Upper lobe of left lung (tissue), 6 donors: ENCODE measurements around the gene GLRA3. TPM values are rescaled to one million over a fixed set of nuclear protein-coding genes. Genes with fewer than 3 reads are reported as not detected.

ENCODE experiments used
- ATAC-seq, 2 donors: fragments of 200-7000 bp; cut with Tn5 transposase; one replicate each; pipeline ENCODE4 v1.9.1; 2022; ENCODE audit warnings: mild to moderate bottlenecking in 2 of 2, moderate library complexity in 2 of 2; ENCODE audit not compliant: low FRiP score in 2 of 2
- DNase-seq, 2 donors: peaks; one replicate each; pipeline ENCODE4 v3.0.0-alpha.2; 2019 to 2020
- H3K27ac ChIP-seq, 4 donors: fragments of 200-600 bp; sonication (generic); one replicate each; pipeline ENCODE4 v1.5.1; 2016 to 2019
- H3K27me3 ChIP-seq, 4 donors: fragments of 200-600 bp; sonication (generic); one replicate each; pipeline ENCODE4 v1.5.1; 2017 to 2019
- H3K36me3 ChIP-seq, 4 donors: fragments of 200-600 bp; sonication (generic); one replicate each; pipeline ENCODE4 v1.5.1; 2016 to 2019
- H3K4me1 ChIP-seq, 4 donors: fragments of 200-600 bp; sonication (generic); one replicate each; pipeline ENCODE4 v1.5.1; 2018 to 2019
- H3K4me3 ChIP-seq, 4 donors: fragments of 200-600 bp; sonication (generic); one replicate each; pipeline ENCODE4 v1.5.1; 2017 to 2019; ENCODE audit warnings: mild to moderate bottlenecking in 2 of 4, moderate library complexity in 1 of 4
- H3K9me3 ChIP-seq, 4 donors: fragments of 200-600 bp; sonication (generic); one replicate each; pipeline ENCODE4 v1.5.1; 2018 to 2019
- EP300 ChIP-seq, 4 donors: sonication (generic); formaldehyde crosslinking; IDR thresholded peaks; one replicate each; pipeline ENCODE4 v1.5.1; 2017; ENCODE audit warnings: antibody characterized with exemption in 4 of 4, control low read depth in 2 of 4
- POLR2A ChIP-seq, 4 donors: fragments of 450-650 bp; IDR thresholded peaks; one replicate each; pipeline ENCODE4 v1.5.1; 2016 to 2017; ENCODE audit warnings: antibody characterized with exemption in 4 of 4, mild to moderate bottlenecking in 2 of 4
- POLR2AphosphoS5 ChIP-seq, 2 donors: sonication (generic); formaldehyde crosslinking; IDR thresholded peaks; one replicate each; pipeline ENCODE4 v1.5.1; 2017; ENCODE audit warnings: antibody characterized with exemption in 2 of 2
- WGBS, 2 donors: methylation state at CpG; one replicate each; pipeline ENCODE4 v1.1.5; 2017 to 2018; 5-methylcytosine and 5-hydroxymethylcytosine counted together
- total RNA-seq, 6 donors: library from RNA; depleted of rRNA in 4 of 6; stranded (reverse); fragments of >200 nt in 4 of 6; gene quantifications; one replicate each; pipeline versions ENCODE4 v1.1.0 to v1.2.1, GENCODE V29; 2016 to 2021
- TF ChIP-seq, protein P1 (sequence below), 6 experiments: fragments of 450-650 bp in 4 of 6; fragments of 200-600 bp in 2 of 6; sonication (generic) in 2 of 6; IDR thresholded peaks; one replicate each; pipeline ENCODE4 v1.5.1; 2016 to 2019; ENCODE audit warnings: antibody characterized with exemption in 6 of 6
- donor health status: DM: no; HTN: no; CAD: no; lungs with moderate emphysema.
- donor health status: DM: no; HTN: yes; CAD: no; lungs with severe emphysema.

GLRA3 gene
- total RNA-seq, 6 donors from 2014 or later = 0.03 to 0.33 (median 0.15) TPM; not detected in 3

- Histone ChIP-seq H3K4me3 (no peak overlapping the region), H3K4me1 (no peaks in the 10 kb centered on the region), H3K27ac (no peak overlapping the region), H3K9me3 (no peaks in the 10 kb centered on the region), H3K36me3 (no peaks in the 10 kb centered on the region), H3K27me3 (no peaks in the 10 kb centered on the region)
- no peak for ATAC-seq
- DNase-seq = no peak
- TF ChIP-seq, protein P1, sequence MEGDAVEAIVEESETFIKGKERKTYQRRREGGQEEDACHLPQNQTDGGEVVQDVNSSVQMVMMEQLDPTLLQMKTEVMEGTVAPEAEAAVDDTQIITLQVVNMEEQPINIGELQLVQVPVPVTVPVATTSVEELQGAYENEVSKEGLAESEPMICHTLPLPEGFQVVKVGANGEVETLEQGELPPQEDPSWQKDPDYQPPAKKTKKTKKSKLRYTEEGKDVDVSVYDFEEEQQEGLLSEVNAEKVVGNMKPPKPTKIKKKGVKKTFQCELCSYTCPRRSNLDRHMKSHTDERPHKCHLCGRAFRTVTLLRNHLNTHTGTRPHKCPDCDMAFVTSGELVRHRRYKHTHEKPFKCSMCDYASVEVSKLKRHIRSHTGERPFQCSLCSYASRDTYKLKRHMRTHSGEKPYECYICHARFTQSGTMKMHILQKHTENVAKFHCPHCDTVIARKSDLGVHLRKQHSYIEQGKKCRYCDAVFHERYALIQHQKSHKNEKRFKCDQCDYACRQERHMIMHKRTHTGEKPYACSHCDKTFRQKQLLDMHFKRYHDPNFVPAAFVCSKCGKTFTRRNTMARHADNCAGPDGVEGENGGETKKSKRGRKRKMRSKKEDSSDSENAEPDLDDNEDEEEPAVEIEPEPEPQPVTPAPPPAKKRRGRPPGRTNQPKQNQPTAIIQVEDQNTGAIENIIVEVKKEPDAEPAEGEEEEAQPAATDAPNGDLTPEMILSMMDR (IDR thresholded peaks at IDR 0.05) = no peak
- TF ChIP-seq EP300 (IDR thresholded peaks at IDR 0.05) (no peak), POLR2A (IDR thresholded peaks at IDR 0.05) (no peak), POLR2AphosphoS5 (IDR thresholded peaks at IDR 0.05) (no peak)
- whole genome bisulfite sequencing, 2 donors = 80 to 100% methylated on average over 1 of the region's 1 CpG
Measured at GRCh38 chr4:174860588-174860987, 31.5 kb upstream of the GLRA3 start.

DNA sequence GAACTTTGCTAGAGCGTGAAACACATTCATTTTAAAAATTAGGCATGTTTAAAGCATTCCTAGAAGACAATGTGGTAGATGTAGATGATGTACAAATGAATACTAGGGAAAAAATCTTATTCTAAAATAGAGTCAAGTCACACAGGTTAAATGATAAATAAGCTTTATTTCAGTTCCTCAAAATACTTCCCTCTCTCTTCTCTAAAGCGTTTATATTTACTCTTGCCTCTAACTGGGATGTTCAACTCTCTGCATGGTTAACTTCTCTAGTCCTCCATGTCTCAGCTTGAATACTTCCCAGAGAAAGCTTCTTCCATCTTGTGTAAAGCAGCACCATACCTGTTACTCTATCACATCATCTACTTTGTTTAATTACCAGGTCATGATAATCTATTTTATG lies 30.9 kb upstream of the GLRA3 start:
- no peak for DNase-seq
- H3K9me3 ChIP-seq = no peaks in the 10 kb centered on the region
- H3K36me3 ChIP-seq = no peaks in the 10 kb centered on the region
- WGBS, 2 donors = 59 to 71% methylated on average over 2 of the region's 2 CpGs
- no peaks in the 10 kb centered on the region for H3K4me1 ChIP-seq
- no peak overlapping the region for H3K4me3 ChIP-seq
- ATAC-seq = no peak
- TF ChIP-seq POLR2AphosphoS5 (IDR thresholded peaks at IDR 0.05) = no peak
- H3K27ac ChIP-seq = no peak overlapping the region
- H3K27me3 ChIP-seq = no peaks in the 10 kb centered on the region

DNA sequence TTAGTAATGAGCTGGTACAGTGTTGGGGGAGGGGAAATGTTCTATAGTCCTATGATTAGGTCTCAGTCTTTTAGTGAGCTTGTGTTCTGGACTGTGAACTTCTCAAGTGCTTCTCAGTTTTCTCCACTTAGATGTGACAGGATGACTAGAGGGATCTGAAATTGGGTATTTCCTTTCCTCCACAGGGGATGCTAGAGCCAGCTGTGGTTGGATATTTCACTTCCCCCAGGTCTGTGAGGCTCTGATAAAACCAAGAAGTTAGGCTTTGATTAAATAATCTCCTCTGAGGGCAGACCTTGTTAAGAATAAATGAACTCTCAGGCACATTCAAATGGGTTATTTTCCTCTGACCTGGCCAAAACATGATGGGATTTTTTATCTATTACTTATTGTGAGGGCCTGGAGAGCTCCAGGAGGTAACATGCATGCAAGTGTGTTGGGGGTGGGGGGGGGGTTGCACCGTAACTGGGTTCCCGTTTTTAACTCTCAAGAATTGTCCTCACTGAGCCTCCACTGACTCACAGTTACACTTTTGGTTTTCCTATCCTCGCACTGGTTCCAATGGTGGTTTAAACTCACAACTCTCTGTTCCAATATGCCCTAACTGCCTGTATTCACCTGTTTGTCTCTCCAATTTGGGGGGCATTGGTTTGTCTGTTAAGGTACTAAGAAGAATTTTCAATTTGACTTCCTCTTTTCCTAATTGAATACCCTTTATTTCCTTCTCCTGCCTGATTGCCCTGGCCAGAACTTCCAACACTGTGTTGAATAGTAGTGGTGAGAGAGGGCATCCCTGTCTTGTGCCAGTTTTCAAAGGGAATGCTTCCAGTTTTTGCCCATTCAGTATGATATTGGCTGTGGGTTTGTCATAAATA lies 28.1 kb upstream of the GLRA3 start:
- 30 to 74% methylated on average over 3 of the region's 3 CpGs for WGBS, 2 donors

DNA sequence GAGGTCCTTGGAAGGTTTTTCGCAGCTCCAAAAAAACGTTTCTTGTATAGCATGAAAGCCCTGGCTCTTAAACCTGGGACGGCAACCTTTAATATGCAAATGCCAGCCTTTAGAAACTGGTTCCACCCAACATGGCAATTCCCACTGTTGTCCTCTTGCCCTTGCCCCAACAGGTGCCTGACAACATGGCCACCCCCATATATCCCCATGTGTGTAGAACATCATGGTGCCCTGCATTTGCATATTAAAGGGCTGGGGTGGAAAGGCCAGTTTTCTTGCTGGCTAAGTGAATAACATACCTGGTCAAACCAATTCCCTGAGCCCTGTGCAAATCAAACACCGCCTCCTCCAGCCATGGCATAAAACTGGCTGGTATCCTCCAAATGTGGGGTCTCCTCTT lies 26.0 kb upstream of the GLRA3 start:
- no peaks in the 10 kb centered on the region for H3K9me3 ChIP-seq
- no peak overlapping the region for H3K4me3 ChIP-seq
- WGBS, 2 donors = 54 to 56% methylated on average over 4 of the region's 4 CpGs
- DNase-seq (no peak), ATAC-seq (no peak)
- no peaks in the 10 kb centered on the region for H3K27me3 ChIP-seq
- H3K36me3 ChIP-seq = no peaks in the 10 kb centered on the region
- no peak overlapping the region for H3K27ac ChIP-seq
- no peaks in the 10 kb centered on the region for H3K4me1 ChIP-seq
- no peak for TF ChIP-seq POLR2AphosphoS5 (IDR thresholded peaks at IDR 0.05)
- TF ChIP-seq, protein P1 (IDR thresholded peaks at IDR 0.05) = no peak
- TF ChIP-seq EP300 (IDR thresholded peaks at IDR 0.05) = no peak
- TF ChIP-seq POLR2A (IDR thresholded peaks at IDR 0.05) = no peak

More for the DNA sequence above, 28.1 kb upstream of the GLRA3 start:
- H3K27me3 ChIP-seq = no peaks in the 10 kb centered on the region
- no peak overlapping the region for H3K27ac ChIP-seq
- H3K4me3 ChIP-seq = no peak overlapping the region
- H3K4me1 ChIP-seq = no peaks in the 10 kb centered on the region
- TF ChIP-seq, protein P1 (IDR thresholded peaks at IDR 0.05) = no peak
- TF ChIP-seq POLR2AphosphoS5 (IDR thresholded peaks at IDR 0.05) (no peak), EP300 (IDR thresholded peaks at IDR 0.05) (no peak), POLR2A (IDR thresholded peaks at IDR 0.05) (no peak)
- DNase-seq (no peak), ATAC-seq (no peak)
- no peaks in the 10 kb centered on the region for H3K36me3 ChIP-seq
- no peaks in the 10 kb centered on the region for H3K9me3 ChIP-seq

DNA sequence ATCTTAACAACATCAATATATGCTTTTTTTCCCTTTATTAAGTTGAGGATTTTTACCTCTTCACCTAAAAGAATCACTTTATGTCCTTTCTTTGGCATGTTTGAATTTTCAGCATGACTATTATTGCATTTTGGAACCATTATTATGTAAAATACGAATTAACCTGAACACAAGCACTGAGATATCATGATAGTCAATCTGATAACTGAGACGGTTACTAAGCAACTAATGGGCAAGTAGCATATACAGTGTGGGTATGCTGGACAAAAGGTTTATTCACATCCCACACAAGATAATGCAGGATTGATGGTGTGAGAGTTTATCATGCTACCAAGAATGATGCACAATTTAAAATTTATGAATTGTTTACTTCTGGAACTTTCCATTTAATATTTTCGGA lies 24.6 kb upstream of the GLRA3 start:
- 69 to 81% methylated on average over 3 of the region's 3 CpGs for WGBS, 2 donors
- H3K4me1 ChIP-seq = no peaks in the 10 kb centered on the region
- no peak overlapping the region for H3K4me3 ChIP-seq
- TF ChIP-seq, protein P1 (IDR thresholded peaks at IDR 0.05) = no peak
- no peak for TF ChIP-seq POLR2AphosphoS5 (IDR thresholded peaks at IDR 0.05)
- no peak for TF ChIP-seq EP300 (IDR thresholded peaks at IDR 0.05)
- TF ChIP-seq POLR2A (IDR thresholded peaks at IDR 0.05) = no peak
- no peak overlapping the region for H3K27ac ChIP-seq
- no peaks in the 10 kb centered on the region for H3K27me3 ChIP-seq
- H3K36me3 ChIP-seq = no peaks in the 10 kb centered on the region
- no peaks in the 10 kb centered on the region for H3K9me3 ChIP-seq
- DNase-seq = no peak
- ATAC-seq = no peak
